Measurements from ENCODE around the gene TRPV2. TPM values are rescaled to one million over a fixed set of nuclear protein-coding genes. Genes with fewer than 3 reads are reported as not detected.
A peak's percentile ranks its signal among the peaks of the same experiment; 100 is the strongest.
"Not testable (repeated sequence)": the region's sequence is repeated elsewhere in the genome, so short reads cannot be mapped to it uniquely, and the experiment has no call there.

Gene TRPV2
- total RNA-seq, 2 donors from 2014 or later: 83.8 to 125 TPM

DNA sequence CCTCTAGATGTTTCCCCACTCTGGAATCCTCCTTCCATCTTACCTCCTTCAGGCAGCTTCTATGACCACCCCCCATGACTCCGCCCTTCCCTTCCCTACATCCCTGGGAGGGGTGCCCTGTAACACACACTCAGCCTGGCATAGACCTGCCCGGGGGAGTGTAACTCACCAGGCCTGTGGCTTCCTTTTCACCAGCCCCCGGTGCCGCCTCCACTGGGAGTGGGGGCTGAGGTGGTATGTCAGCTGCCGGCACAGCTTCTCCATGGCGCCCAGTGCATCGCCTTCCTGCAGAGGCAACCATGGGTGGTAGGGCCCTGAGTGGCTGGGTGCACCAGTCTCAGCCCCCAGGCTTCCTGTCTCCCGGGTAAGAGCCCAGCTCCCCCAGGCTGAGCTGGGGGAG is 32.3 kb downstream of the TRPV2 start:
- ATAC-seq (no peak), DNase-seq (ENCODE audit: low spot score) (no peak)
- Mint-ChIP-seq H3K36me3 (no peaks in the 10 kb centered on the region), H3K27me3 (no peaks in the 10 kb centered on the region), H3K4me3 (no peak overlapping the region), H3K9me3 (no peaks in the 10 kb centered on the region), H3K4me1 (ENCODE audit: low read depth in 2 of 2) (peaks cover 18 to 22% of the 10 kb centered on the region in 2 donors), H3K27ac (no peak overlapping the region)

DNA sequence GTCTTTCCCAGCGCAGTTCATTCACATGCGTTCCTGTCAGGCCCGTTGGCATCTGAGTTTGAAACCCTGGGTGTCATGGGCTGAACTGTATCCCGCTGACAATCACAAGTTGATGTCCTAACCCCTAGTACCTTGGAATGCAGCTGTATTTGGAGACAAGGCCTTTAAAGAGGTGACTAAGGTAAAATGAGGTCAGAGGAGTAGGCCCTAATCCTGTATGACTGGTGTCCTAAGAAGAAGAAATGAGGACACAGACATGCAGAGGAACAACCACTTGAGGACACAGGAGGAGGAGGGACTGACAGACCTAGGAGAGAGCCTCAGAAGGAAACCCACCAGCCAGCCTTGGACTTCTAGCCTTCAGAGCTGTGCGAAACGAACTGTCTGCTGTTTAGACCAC is 33.1 kb downstream of the TRPV2 start:
- Mint-ChIP-seq H3K9me3 (no peaks in the 10 kb centered on the region), H3K27me3 (no peaks in the 10 kb centered on the region), H3K36me3 (no peaks in the 10 kb centered on the region), H3K4me3 (no peak overlapping the region), H3K27ac (no peak overlapping the region), H3K4me1 (ENCODE audit: low read depth in 2 of 2) (peaks cover 17% of the 10 kb centered on the region in 2 donors)
- no peak for ATAC-seq
- no peak for DNase-seq (ENCODE audit: low spot score)

DNA sequence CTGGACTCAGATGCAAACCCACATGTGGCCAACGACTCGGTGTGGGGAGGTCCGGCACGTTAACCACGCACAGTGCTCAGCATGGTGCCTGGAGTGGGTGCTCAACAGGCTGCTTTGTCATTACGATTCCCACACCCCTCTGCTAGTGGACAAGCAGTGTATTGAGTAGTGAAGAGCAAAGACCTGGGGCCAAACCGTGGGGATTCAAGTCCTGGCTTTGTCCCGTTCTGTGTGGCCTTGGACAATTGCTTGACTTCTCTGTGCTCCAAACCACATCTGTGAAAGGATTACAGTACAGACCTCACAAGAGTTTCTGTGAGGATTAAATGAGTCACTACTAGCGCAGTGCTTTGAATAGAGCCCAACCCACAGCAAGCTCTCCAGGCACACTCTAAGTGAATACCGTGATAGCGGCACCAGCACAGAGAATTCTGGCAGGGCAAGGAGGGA is 33.8 kb downstream of the TRPV2 start:
- no peak overlapping the region for H3K27ac Mint-ChIP-seq
- no peaks in the 10 kb centered on the region for H3K27me3 Mint-ChIP-seq
- peak; percentile 40 to 57 for ATAC-seq
- peaks cover 17% of the 10 kb centered on the region in 2 donors for H3K4me1 Mint-ChIP-seq (ENCODE audit: low read depth in 2 of 2)
- no peak for DNase-seq (ENCODE audit: low spot score)
- H3K36me3 Mint-ChIP-seq: no peaks in the 10 kb centered on the region
- no peaks in the 10 kb centered on the region for H3K9me3 Mint-ChIP-seq
- H3K4me3 Mint-ChIP-seq: no peak overlapping the region

DNA sequence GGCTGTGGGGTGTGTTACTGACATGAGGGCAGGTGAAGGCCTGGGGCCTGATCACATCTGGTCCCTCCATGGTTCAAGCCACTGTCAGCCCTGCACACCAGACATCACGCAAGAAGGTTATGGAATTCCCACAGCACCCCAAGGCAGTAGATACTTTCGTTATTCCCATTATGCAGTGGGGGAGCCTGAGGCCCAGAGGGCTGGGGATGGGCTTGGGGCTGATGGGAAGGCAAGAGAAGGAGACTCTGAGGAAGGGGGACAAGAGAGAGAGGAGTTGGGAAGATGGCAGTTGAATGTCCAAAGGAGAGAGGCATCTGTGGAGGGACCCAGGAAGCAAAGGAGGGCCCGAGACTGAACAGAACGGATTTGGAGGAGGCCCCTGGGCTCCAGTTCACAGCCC is 34.7 kb downstream of the TRPV2 start:
- H3K27ac Mint-ChIP-seq: peak overlapping the region; percentile 36 to 57
- H3K27me3 Mint-ChIP-seq: no peaks in the 10 kb centered on the region
- DNase-seq (ENCODE audit: low spot score) (no peak), ATAC-seq (no peak)
- H3K4me1 Mint-ChIP-seq (ENCODE audit: low read depth in 2 of 2): peaks cover 17% of the 10 kb centered on the region in 2 donors
- no peak overlapping the region for H3K4me3 Mint-ChIP-seq
- H3K36me3 Mint-ChIP-seq: no peaks in the 10 kb centered on the region
- no peaks in the 10 kb centered on the region for H3K9me3 Mint-ChIP-seq

DNA sequence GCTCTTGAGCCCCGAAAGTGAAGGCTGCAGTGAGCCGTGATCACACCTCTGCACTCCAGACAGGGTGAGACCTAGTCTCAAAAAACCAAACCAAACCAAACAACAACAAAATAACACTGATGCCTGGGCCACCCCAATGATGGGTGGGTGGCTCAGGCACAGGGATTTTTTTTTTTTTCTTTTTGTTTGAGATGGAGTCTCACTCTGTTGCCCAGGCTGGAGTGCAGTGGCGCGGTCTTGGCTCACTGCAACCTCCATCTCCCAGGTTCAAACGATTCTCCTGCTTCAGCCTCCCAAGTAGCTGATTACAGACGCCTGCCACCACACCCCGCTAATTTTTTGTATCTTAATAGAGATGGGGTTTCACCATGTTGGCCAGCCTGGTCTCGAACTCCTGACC is 36.9 kb downstream of the TRPV2 start:
- H3K36me3 Mint-ChIP-seq; DNase-seq (ENCODE audit: low spot score); H3K4me3 Mint-ChIP-seq: not testable (repeated sequence)

DNA sequence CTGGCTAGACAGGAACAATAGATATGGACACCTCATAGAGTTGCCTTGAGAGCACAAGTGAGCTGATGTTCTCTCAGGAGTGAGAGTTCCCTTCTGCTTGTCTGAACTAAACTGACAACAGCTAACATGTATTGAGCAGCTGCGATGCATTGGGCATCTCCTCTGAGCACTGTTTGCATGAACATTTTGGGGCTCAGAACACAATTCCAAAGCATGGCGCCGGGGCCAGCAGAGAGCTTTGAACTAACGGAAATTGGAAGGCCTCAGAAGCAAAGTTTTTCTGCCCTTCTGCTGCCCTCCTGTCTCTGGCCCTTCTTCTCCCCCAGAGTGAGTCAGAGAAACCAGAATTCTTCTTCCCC is 38.1 kb downstream of the TRPV2 start:
- Mint-ChIP-seq H3K27me3 (no peaks in the 10 kb centered on the region), H3K9me3 (no peaks in the 10 kb centered on the region), H3K4me1 (ENCODE audit: low read depth in 2 of 2) (peaks cover 9 to 10% of the 10 kb centered on the region in 2 donors), H3K27ac (no peak overlapping the region), H3K36me3 (no peaks in the 10 kb centered on the region), H3K4me3 (no peak overlapping the region)
- DNase-seq (ENCODE audit: low spot score) (no peak), ATAC-seq (no peak)

More for the DNA sequence above, 36.9 kb downstream of the TRPV2 start:
- not testable (repeated sequence) for ATAC-seq, H3K27ac Mint-ChIP-seq, H3K9me3 Mint-ChIP-seq, H3K27me3 Mint-ChIP-seq
- H3K4me1 Mint-ChIP-seq (ENCODE audit: low read depth in 2 of 2): peaks cover 10 to 11% of the 10 kb centered on the region in 2 donors

DNA sequence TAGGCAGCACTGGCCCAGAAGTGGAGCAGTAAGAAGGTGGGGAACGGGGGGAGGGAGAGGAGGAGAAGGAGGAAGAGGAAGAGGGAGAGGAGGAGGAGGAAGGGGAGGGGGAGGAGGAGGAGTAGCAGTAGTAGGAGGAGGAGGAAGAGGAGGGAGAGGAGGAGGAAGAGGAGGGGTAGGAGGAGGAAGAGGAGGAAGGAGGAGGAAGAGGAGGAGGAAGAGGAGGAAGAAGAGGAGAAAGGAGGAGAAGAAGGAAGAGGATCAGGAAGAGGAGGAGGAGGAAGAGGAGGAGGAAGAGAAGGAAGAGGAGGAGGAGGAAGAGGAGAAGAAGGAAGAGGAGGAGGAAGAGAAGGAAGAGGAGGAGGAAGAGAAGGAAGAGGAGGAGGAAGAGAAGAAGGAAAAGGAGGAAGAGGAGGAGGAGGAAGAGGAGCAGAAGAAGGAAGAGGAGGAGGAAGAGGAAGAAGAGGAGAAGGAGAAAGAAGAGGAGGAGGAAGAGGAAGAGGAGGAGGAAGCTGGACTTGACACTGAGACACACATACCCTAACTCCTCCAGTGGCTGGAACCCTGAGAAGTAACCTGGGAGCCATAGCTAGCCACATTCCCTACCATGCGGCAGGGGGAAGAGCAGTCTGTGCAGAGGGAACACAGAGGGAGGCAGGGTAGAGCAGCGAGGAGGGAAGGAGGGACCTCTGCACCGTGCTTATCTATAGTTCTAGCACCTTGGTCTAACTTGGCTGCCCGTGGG is 40.8 kb downstream of the TRPV2 start:
- no peak for DNase-seq (ENCODE audit: low spot score)
- peak overlapping the region in 1 of 2 donors; percentile 76 for H3K27ac Mint-ChIP-seq
- H3K4me1 Mint-ChIP-seq (ENCODE audit: low read depth in 2 of 2): peaks cover 0 to 4% of the 10 kb centered on the region in 2 donors

DNA sequence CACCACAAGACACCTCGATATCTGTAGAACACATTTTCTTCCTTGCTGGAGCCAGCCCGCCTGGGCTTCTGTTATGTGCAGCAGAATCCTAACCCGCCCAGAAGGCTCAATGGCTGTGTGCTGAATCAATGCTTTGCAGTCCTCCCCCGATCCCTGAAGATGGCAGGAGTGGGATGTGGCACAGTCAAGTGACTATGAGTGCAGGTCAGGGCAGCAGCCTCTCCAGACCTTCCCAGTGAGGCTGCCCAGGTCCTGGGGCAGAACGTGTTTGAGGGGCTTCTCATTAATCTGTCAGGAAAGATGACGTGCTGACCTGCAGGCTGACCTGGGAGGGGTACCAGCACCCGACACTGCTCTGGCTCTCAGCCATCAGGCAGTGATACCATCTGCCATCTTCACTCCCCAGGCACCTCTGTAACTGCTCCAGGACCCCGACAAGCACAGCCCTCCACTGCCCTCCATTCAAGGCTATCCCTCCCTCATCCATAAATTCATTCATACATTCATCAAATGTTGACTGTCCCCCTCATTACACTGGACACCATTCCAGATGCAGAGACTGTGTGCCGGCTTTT is 41.5 kb downstream of the TRPV2 start:
- ATAC-seq (no peak), DNase-seq (ENCODE audit: low spot score) (no peak)
- H3K27me3 Mint-ChIP-seq: no peaks in the 10 kb centered on the region
- no peak overlapping the region for H3K27ac Mint-ChIP-seq
- H3K4me3 Mint-ChIP-seq: no peak overlapping the region
- no peaks in the 10 kb centered on the region for H3K36me3 Mint-ChIP-seq
- no peaks in the 10 kb centered on the region for H3K9me3 Mint-ChIP-seq
- peaks cover 0 to 4% of the 10 kb centered on the region in 2 donors for H3K4me1 Mint-ChIP-seq (ENCODE audit: low read depth in 2 of 2)

More for the DNA sequence above, 40.8 kb downstream of the TRPV2 start:
- Mint-ChIP-seq H3K9me3 (no peaks in the 10 kb centered on the region), H3K27me3 (no peaks in the 10 kb centered on the region), H3K36me3 (no peaks in the 10 kb centered on the region), H3K4me3 (no peak overlapping the region)
- no peak for ATAC-seq

DNA sequence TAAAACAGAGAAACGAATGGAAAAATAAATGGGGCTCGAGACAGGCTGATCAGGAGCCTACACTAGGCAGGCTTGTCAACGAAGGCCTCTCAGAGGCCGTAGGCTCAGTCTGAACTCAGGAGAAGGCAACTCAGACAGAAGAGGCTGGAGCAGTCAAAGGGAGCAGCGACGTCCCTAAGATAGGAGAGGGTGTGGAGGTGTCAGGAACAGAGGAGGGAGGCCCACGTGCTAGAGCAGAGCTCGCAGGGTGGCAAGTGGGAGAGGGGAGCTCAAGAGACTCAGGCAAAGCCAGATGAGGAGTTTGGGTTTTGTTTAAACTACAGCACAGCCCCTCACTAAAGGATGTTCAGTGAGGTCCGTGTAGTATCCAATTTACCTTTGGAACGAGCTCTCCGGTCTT is 43.9 kb downstream of the TRPV2 start:
- Mint-ChIP-seq H3K27me3 (no peaks in the 10 kb centered on the region), H3K4me1 (ENCODE audit: low read depth in 2 of 2) (no peaks in the 10 kb centered on the region), H3K36me3 (no peaks in the 10 kb centered on the region), H3K27ac (no peak overlapping the region), H3K9me3 (no peaks in the 10 kb centered on the region), H3K4me3 (no peak overlapping the region)
- no peak for ATAC-seq
- DNase-seq (ENCODE audit: low spot score): no peak

DNA sequence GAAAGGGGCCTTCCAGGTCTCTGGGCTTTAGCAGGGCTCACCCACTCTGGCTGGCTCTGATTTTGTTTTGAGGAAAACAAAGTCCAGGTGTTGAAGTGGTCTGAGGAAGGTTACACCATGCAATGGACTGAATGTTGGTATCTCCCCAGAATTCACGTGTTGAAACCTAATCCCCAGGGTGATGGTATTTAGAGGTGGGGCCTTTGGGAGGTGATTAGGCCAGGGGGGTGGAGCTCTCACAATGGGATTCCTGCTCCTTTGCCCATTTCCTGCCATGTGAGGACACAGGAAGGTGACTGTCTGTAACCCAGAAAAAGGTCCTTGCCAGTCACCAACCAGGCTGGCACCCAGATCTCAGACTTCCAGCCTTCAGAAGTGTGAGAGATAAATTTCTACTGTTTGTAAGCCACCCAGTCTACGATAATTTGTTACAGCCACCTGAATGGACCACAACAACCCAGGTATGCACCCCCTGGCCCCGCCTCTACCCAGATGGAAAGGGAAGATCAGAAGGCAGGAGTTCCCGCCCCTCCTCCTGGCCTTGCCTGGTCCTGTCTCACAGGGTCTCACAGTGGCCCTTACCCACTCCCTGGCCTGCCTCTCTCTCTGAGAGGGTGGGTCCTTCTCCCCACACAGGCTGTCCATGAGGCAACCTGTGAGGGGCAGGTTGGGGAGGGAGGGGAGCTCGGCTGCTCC is 44.6 kb downstream of the TRPV2 start:
- no peak for ATAC-seq
- Mint-ChIP-seq H3K27ac (no peak overlapping the region), H3K4me3 (no peak overlapping the region), H3K9me3 (no peaks in the 10 kb centered on the region), H3K4me1 (ENCODE audit: low read depth in 2 of 2) (no peaks in the 10 kb centered on the region), H3K36me3 (no peaks in the 10 kb centered on the region), H3K27me3 (no peaks in the 10 kb centered on the region)
- no peak for DNase-seq (ENCODE audit: low spot score)

DNA sequence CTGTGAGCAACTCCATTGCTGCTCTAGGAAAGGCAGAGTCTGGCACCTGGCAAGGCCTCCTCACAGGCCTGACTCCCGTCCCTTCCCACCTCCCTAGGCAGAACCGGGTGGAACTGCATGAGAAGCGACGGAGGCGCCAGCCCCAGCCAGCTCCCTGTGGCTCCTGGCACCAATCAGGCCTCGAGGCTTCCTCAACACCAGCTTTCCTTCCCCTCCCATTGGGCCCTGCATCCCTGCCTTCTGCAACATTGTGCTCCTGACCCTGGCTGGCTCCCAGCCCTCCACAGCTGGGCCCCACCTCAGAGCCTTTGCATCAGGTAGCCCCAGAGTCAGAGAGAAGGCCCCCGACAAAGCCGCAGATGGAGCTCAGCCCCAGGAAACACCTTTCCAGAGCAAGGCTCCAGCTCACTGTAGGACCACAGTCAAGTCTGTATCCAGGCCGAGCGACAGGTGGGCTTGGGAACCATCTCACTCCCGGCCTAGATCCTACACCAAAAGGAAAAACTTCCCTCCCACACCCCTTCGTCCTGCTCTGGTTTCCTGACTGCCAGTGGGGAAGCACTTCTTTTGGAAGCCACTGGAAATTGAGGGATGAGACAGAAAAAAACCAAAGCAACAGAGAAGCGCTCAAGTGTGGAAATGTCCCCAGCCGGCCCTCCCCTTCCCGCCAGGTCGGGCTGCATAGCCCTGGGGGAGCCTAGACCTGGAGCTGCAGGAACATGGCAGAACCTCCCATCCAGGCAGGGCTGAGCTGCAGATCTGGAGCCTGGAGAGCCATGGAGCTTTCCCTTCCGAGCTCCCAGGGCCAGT is 45.6 kb downstream of the TRPV2 start:
- no peak for ATAC-seq
- H3K4me3 Mint-ChIP-seq: no peak overlapping the region
- no peaks in the 10 kb centered on the region for H3K27me3 Mint-ChIP-seq
- no peaks in the 10 kb centered on the region for H3K4me1 Mint-ChIP-seq (ENCODE audit: low read depth in 2 of 2)
- no peaks in the 10 kb centered on the region for H3K9me3 Mint-ChIP-seq
- no peak for DNase-seq (ENCODE audit: low spot score)
- H3K27ac Mint-ChIP-seq: no peak overlapping the region
- no peaks in the 10 kb centered on the region for H3K36me3 Mint-ChIP-seq

DNA sequence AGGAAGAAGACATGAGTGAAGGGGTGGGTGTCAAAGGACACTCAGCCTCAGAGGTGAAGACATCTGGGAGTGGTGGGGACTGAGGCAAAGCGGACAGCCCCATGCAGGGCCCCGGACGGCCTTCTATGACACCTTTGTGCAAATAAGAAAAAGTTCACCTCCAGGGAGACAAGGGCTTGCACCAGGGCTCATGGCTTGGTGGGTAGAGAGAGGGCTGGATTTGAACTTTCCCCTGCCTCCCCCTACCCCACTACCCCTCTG is 46.2 kb downstream of the TRPV2 start:
- Mint-ChIP-seq H3K9me3 (no peaks in the 10 kb centered on the region), H3K4me3 (no peak overlapping the region), H3K4me1 (ENCODE audit: low read depth in 2 of 2) (no peaks in the 10 kb centered on the region), H3K27ac (no peak overlapping the region), H3K27me3 (no peaks in the 10 kb centered on the region), H3K36me3 (no peaks in the 10 kb centered on the region)
- no peak for ATAC-seq
- no peak for DNase-seq (ENCODE audit: low spot score)

DNA sequence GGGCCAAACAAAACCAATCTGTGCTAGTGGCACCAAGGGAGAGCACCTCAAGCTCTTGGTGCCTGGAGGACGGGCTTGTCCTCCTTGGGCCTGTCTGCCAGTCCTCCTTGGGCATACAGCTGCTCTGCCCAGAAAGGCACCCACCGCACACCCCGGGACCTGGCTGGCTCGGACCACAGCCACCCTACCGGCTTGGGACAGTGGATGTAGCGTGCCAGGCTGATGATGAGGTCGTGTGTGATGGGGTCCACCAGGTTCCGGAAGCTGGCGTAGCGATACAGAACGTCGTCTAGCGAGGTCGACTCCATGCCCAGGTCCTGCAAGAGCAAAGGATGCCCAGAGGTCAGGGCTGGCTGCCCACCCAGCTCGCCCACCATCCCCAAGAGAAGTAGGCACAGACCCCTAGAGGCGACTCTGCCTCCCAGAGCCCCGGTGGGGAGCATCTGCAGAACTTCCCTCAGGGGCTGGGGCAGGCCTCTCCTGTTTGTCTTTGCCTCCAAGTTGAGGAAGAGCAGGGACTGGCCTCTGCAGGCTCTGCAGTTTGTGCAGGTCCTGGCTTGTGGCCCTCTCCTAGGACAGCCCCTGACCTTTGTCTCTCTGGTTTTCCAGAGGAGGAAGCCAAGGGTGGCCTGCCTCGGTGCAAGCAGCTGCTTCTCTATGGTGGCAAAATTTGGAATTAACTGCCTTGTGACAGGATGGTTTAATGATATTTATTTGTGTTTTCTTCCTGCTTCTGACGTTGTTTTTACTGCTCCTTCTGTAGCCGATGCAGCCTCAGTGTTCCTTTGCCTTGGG is 46.9 kb downstream of the TRPV2 start:
- no peaks in the 10 kb centered on the region for H3K4me1 Mint-ChIP-seq (ENCODE audit: low read depth in 2 of 2)
- DNase-seq (ENCODE audit: low spot score): no peak
- H3K36me3 Mint-ChIP-seq: no peaks in the 10 kb centered on the region
- no peak overlapping the region for H3K27ac Mint-ChIP-seq
- no peaks in the 10 kb centered on the region for H3K27me3 Mint-ChIP-seq
- H3K4me3 Mint-ChIP-seq: no peak overlapping the region
- no peaks in the 10 kb centered on the region for H3K9me3 Mint-ChIP-seq
- no peak for ATAC-seq

Measured in natural killer cell treated with Interleukin-12 subunit alpha and Interleukin-12 subunit beta and Interleukin-15 and Interleukin-18, amount 100 ng/mL, for 72 hours (primary cell).